Activated T-cell treated with anti-CD3 and anti-CD28 coated beads, Interleukin-2, amount 50 U/mL, for 4 hours (primary cell): ENCODE data around the gene ELAVL1. TPM values are rescaled to one million over a fixed set of nuclear protein-coding genes. Genes with fewer than 3 reads are reported as not detected.

ENCODE experiments used
- ATAC-seq, 2 donors: fragments of 200-7000 bp; cut with Tn5 transposase; one replicate each; pipeline ENCODE4 v1.10.0; 2021
- DNase-seq: peaks from one replicate; pipeline ENCODE4 v3.0.0-alpha.2; 2020
- H3K27me3 Mint-ChIP-seq: one replicate; pipeline ENCODE4 v1.8.0; 2021; ENCODE audit warnings: low read depth, mixed read lengths
- H3K36me3 Mint-ChIP-seq: one replicate; pipeline ENCODE4 v1.8.0; 2022; ENCODE audit warnings: mixed read lengths; ENCODE audit not compliant: insufficient read depth
- H3K4me1 Mint-ChIP-seq: one replicate; pipeline ENCODE4 v1.8.0; 2021; ENCODE audit warnings: low read depth, mixed read lengths
- H3K4me3 Mint-ChIP-seq: one replicate; pipeline ENCODE4 v1.8.0; 2021; ENCODE audit warnings: mild to moderate bottlenecking, moderate library complexity, mixed read lengths
- H3K9me3 Mint-ChIP-seq: one replicate; pipeline ENCODE4 v1.8.0; 2021; ENCODE audit warnings: mixed read lengths
- total RNA-seq, 3 donors: library from RNA; stranded (reverse); gene quantifications; one replicate each; pipeline ENCODE4 v1.2.1, GENCODE V29; 2021

The ELAVL1 gene
- total RNA-seq, 3 donors from 2014 or later, result 160 to 171 (median 161) TPM

- Mint-ChIP-seq H3K27me3 (peaks cover 36% of the 10 kb centered on the region), H3K4me3 (peak overlapping the region; percentile 69), H3K36me3 (peaks cover 4% of the 10 kb centered on the region), H3K9me3 (no peaks in the 10 kb centered on the region), H3K4me1 (peaks cover 35% of the 10 kb centered on the region)
- ATAC-seq (peak; percentile 32 to 38), DNase-seq (peak; percentile 47)
These were observed 88.0 kb downstream of the ELAVL1 start for GRCh38 chr19:7917267-7918061.

DNA sequence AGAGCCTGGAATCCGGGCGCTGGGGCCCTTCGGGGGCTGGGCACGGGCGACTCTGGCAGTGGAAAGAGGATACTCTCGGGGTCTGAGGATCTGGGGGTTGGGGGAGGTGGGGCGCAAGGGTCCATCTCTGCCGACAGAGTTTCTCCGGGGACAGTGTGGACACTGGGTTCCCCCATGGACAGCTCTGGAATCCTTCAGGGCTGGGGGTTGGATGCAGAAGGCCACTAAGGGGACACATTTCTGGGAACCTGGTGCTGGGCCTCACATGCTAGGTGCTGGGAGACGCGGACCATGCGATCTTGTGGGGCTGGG, 88.5 kb downstream of the ELAVL1 start:
- peaks cover 6% of the 10 kb centered on the region for H3K36me3 Mint-ChIP-seq
- peak overlapping the region; percentile 69 for H3K4me3 Mint-ChIP-seq
- H3K4me1 Mint-ChIP-seq, result peaks cover 33% of the 10 kb centered on the region
- no peaks in the 10 kb centered on the region for H3K9me3 Mint-ChIP-seq
- peaks cover 36% of the 10 kb centered on the region for H3K27me3 Mint-ChIP-seq
- DNase-seq (no peak), ATAC-seq (no peak)

GRCh38 chr19:7916103-7916954, 89.1 kb downstream of the ELAVL1 start:
- Mint-ChIP-seq H3K4me1 (peaks cover 27% of the 10 kb centered on the region), H3K36me3 (peaks cover 8% of the 10 kb centered on the region), H3K27me3 (peaks cover 36% of the 10 kb centered on the region), H3K9me3 (no peaks in the 10 kb centered on the region), H3K4me3 (peak overlapping the region; percentile 50)
- DNase-seq, result no peak
- peak; percentile 23 to 26 for ATAC-seq

- Mint-ChIP-seq H3K4me3 (peak overlapping the region; percentile 50), H3K27me3 (peaks cover 36% of the 10 kb centered on the region), H3K9me3 (no peaks in the 10 kb centered on the region), H3K4me1 (peaks cover 22% of the 10 kb centered on the region), H3K36me3 (peaks cover 14% of the 10 kb centered on the region)
- DNase-seq (no peak), ATAC-seq (no peak)
These were observed 90.0 kb downstream of the ELAVL1 start for GRCh38 chr19:7915250-7916102.

DNA sequence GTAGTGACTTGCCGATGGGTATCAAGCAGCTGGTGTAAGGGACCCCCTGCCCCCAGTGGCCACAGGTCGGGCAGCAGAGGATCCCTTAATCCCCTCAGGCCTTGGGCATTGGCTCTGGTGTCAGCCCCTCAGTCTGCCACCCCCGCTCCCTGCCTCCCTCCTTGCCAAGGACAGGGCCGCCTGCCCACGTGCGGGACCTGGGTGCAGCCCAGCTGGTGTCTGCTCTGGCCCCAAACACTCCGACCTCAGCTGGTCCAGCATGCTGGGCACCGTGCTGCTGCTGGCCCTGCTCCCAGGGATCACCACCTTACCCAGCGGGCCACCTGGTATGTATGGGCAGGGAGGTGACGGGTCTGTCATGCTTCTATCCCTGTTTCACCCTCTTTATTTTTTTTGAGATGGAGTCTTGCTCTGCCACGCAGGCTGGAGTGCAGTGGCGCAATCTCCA, 90.8 kb downstream of the ELAVL1 start, which contains the start of gene TGFBR3L:
Gene TGFBR3L (plus strand): TSS at position 233 of the 448 bp plus-strand sequence.
- peaks cover 16% of the 10 kb centered on the region for H3K4me1 Mint-ChIP-seq
- DNase-seq (no peak), ATAC-seq (no peak)
- peaks cover 14% of the 10 kb centered on the region for H3K36me3 Mint-ChIP-seq
- H3K4me3 Mint-ChIP-seq, result peak within 1 kb of the TSS; percentile 50
- H3K27me3 Mint-ChIP-seq, result peaks cover 31% of the 10 kb centered on the region
- H3K9me3 Mint-ChIP-seq, result no peaks in the 10 kb centered on the region

DNA sequence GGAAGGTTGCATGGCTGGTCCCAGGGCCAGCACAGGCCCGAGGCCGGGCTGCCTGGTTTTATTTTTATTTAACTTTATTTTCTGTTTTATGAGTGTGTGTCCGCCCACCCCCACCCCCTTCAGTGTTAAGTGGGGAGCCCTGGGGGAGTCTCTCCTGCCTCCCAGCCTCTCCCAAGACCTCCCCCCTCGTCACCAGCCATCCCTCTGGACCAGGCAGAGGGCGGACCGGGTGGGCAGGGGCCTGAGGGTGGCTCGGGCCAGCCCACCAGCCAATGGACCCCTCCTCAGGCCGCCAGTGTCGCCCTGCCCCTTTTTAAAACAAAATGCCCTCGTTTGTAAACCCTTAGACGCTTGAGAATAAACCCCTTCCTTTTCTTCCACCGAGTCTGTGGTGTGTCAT, 91.3 kb downstream of the ELAVL1 start:
- Mint-ChIP-seq H3K4me3 (no peak overlapping the region), H3K9me3 (no peaks in the 10 kb centered on the region), H3K27me3 (peaks cover 30% of the 10 kb centered on the region), H3K36me3 (peaks cover 14% of the 10 kb centered on the region), H3K4me1 (peaks cover 14% of the 10 kb centered on the region)
- no peak for ATAC-seq
- DNase-seq, result no peak

GRCh38 chr19:7913652-7914051, 91.8 kb downstream of the ELAVL1 start:
- Mint-ChIP-seq H3K9me3 (no peaks in the 10 kb centered on the region), H3K27me3 (peaks cover 30% of the 10 kb centered on the region), H3K36me3 (peaks cover 14% of the 10 kb centered on the region), H3K4me3 (no peak overlapping the region), H3K4me1 (peaks cover 14% of the 10 kb centered on the region)
- no peak for ATAC-seq
- DNase-seq, result no peak

DNA sequence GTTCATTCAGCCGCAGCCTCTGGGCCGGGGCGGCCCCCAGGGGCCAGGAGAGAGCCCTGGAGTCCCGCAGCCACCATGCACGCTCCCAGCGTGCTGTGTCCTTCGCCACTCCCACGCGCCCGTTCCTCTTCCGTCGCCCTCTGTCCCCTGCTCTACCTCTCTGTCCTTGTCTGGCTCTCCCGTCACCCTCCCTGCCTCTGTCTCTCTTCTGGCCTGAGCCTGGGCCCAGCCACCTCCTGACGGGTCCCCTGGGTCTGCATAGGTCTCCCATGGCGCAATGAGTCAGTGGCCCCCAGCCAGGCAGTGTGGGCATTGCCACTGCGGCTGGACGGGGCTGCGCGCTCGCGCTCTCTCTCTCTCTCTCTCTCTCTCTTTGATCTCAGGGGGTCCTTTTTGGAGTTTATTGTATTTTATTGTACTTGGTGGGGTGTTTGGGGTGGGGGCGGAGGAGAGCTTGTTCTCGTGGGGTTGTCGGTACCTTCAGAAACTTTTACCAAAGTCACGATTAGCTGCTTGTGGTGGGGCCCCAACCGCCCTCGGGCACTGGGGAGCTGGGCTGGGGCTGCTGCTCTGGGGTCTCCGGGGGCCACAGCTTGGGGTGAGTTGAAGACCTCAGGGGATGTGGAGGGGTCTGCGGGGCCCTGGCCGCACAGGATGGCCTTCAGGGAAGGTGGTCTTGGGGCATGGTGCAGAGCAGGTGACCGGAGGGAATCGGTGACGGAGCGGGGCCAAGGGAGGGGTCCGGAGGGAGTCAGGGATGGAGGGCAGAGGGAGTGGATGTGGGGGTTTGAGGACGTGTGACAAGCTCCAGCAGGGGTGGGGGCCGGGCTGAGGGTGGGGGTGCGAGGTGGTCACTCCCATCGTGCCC, 92.5 kb downstream of the ELAVL1 start:
- H3K36me3 Mint-ChIP-seq, result peaks cover 14% of the 10 kb centered on the region
- peaks cover 13% of the 10 kb centered on the region for H3K4me1 Mint-ChIP-seq
- no peaks in the 10 kb centered on the region for H3K9me3 Mint-ChIP-seq
- ATAC-seq, result no peak
- H3K27me3 Mint-ChIP-seq, result peaks cover 24% of the 10 kb centered on the region
- DNase-seq, result no peak
- no peak overlapping the region for H3K4me3 Mint-ChIP-seq

DNA sequence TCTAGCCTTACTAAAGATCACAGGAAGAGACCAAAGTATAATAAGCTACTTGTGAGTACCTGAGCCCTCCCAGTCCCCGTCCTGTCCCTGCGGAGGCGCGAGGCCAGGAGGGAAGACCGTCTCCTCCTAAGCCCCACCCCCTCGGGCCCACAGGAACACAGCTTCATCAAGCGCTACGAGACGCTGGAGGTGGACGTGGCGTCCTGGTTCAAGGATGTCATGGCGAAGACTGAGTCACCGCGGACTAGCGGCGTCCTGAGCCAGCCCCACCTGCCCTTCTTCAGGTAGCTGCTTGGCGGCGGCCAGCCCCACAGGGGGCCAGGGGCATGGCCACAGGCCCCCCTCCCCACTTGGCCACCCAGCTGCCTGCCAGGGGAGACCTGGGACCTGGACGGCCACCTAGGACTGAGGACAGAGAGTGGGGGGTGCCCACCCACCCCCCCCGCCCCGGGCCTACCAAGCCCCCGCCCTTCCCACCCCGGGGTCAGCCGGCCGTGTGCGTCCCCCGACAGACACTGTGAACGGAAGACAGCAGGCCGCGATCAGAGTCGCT, 93.2 kb downstream of the ELAVL1 start:
- ATAC-seq, result no peak
- Mint-ChIP-seq H3K4me3 (no peak overlapping the region), H3K36me3 (peaks cover 14% of the 10 kb centered on the region), H3K27me3 (peaks cover 22% of the 10 kb centered on the region), H3K4me1 (peaks cover 15% of the 10 kb centered on the region), H3K9me3 (no peaks in the 10 kb centered on the region)
- DNase-seq, result no peak

- Mint-ChIP-seq H3K4me1 (peaks cover 11% of the 10 kb centered on the region), H3K36me3 (peaks cover 14% of the 10 kb centered on the region), H3K4me3 (no peak overlapping the region), H3K27me3 (peaks cover 18% of the 10 kb centered on the region), H3K9me3 (no peaks in the 10 kb centered on the region)
- DNase-seq (no peak), ATAC-seq (no peak)
These were observed 93.8 kb downstream of the ELAVL1 start for GRCh38 chr19:7911508-7912143.

DNA sequence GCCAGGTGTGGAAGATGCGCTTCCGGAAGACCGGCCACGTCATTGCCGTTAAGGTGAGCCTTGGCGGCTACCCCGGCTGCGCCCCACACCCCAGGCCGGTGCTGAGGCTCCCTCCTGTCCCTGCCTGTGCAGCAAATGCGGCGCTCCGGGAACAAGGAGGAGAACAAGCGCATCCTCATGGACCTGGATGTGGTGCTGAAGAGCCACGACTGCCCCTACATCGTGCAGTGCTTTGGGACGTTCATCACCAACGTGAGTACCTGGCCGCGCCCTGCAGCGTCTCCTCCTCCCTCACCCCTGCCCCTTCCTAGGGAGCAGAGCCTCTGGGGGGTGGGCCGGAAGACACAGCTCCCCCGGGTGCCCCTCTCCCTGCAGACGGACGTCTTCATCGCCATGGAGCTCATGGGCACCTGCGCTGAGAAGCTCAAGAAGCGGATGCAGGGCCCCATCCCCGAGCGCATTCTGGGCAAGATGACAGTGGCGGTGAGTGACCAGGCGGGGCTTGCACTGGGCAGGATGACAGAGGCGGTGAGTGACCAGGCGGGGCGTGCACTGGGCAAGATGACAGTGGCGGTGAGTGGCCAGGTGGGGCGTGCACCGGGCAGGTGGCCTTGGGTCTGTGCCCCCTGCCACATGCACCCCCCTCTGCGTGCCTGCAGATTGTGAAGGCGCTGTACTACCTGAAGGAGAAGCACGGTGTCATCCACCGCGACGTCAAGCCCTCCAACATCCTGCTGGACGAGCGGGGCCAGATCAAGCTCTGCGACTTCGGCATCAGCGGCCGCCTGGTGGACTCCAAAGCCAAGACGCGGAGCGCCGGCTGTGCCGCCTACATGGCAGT, 94.9 kb downstream of the ELAVL1 start:
- peaks cover 14% of the 10 kb centered on the region for H3K36me3 Mint-ChIP-seq
- H3K4me1 Mint-ChIP-seq, result peaks cover 9% of the 10 kb centered on the region
- H3K27me3 Mint-ChIP-seq, result peaks cover 13% of the 10 kb centered on the region
- ATAC-seq (no peak), DNase-seq (no peak)
- H3K4me3 Mint-ChIP-seq, result no peak overlapping the region
- no peaks in the 10 kb centered on the region for H3K9me3 Mint-ChIP-seq

- Mint-ChIP-seq H3K9me3 (no peaks in the 10 kb centered on the region), H3K36me3 (peaks cover 16% of the 10 kb centered on the region), H3K4me3 (no peak overlapping the region), H3K27me3 (peaks cover 3% of the 10 kb centered on the region), H3K4me1 (peaks cover 14% of the 10 kb centered on the region)
- ATAC-seq (no peak), DNase-seq (no peak)
These were observed 95.9 kb downstream of the ELAVL1 start for GRCh38 chr19:7909471-7910067.
